ENCODE measurements around the gene ZNF618.

GRCh38 chr9:113928269-113928668 is 52.2 kb downstream of the ZNF618 start:
- no peak for TF ChIP-seq EZH2 (IDR thresholded peaks at IDR 0.05; ENCODE audit: insufficient read depth, poor library complexity, severe bottlenecking)
- TF ChIP-seq EZH2phosphoT487 (IDR thresholded peaks at IDR 0.05; ENCODE audit: insufficient read depth, low read depth): no peak
